Measurements from ENCODE around the gene MAP2K3. TPM values are rescaled to one million over a fixed set of nuclear protein-coding genes. Genes with fewer than 3 reads are reported as not detected.
A peak's percentile ranks its signal among the peaks of the same experiment; 100 is the strongest.
"Not testable (repeated sequence)": the region's sequence is repeated elsewhere in the genome, so short reads cannot be mapped to it uniquely, and the experiment has no call there.

MAP2K3 gene
- polyA plus RNA-seq, 10 donors, result 20.6 to 31.8 (median 24.0) TPM

- peak in 2 of 3 donors; percentile 59 to 67 for DNase-seq
These were observed 10.8 kb downstream of the MAP2K3 start for GRCh38 chr17:21295036-21295952.

GRCh38 chr17:21296097-21297025 is 11.8 kb downstream of the MAP2K3 start:
- peak in 1 of 3 donors; percentile 15 for DNase-seq

- peak in 1 of 3 donors; percentile 17 for DNase-seq
These were observed 12.6 kb downstream of the MAP2K3 start for GRCh38 chr17:21297026-21297520.

GRCh38 chr17:21297597-21297996 is 13.1 kb downstream of the MAP2K3 start:
- no peak for DNase-seq

GRCh38 chr17:21298056-21298982 is 13.8 kb downstream of the MAP2K3 start:
- no peak for DNase-seq

- no peak for DNase-seq
These were observed 14.5 kb downstream of the MAP2K3 start for GRCh38 chr17:21298983-21299519.

GRCh38 chr17:21299981-21300600 is 15.6 kb downstream of the MAP2K3 start:
- DNase-seq, result no peak

GRCh38 chr17:21300601-21301571 is 16.4 kb downstream of the MAP2K3 start:
- no peak for DNase-seq

GRCh38 chr17:21301593-21302550 is 17.4 kb downstream of the MAP2K3 start:
- DNase-seq, result no peak

GRCh38 chr17:21302711-21303425 is 18.4 kb downstream of the MAP2K3 start:
- no peak for DNase-seq

GRCh38 chr17:21303441-21304065 is 19.0 kb downstream of the MAP2K3 start:
- no peak for DNase-seq

GRCh38 chr17:21304091-21304490 is 19.6 kb downstream of the MAP2K3 start:
- no peak for DNase-seq

GRCh38 chr17:21304551-21305151 is 20.1 kb downstream of the MAP2K3 start:
- not testable (repeated sequence) for DNase-seq

- not testable (repeated sequence) for DNase-seq
These were observed 21.1 kb downstream of the MAP2K3 start for GRCh38 chr17:21305431-21306180.

- DNase-seq, result not testable (repeated sequence)
These were observed 22.2 kb downstream of the MAP2K3 start for GRCh38 chr17:21306611-21307272.

Measured in muscle of back (tissue), 11 donors.